Neuronal stem cell (in vitro differentiated cells): ENCODE results near the gene ADCY2.

Experiments
- DNase-seq: peaks from one replicate; pipeline ENCODE4 v3.0.0-alpha.2; 2013; ENCODE audit warnings: low spot score
- H2AFZ ChIP-seq: one replicate; pipeline ENCODE4 v1.6.1; 2013; ENCODE audit warnings: mild to moderate bottlenecking, low read length, inconsistent platforms
- H2AK5ac ChIP-seq: 2 replicates; pipeline ENCODE4 v1.6.1; 2013; ENCODE audit warnings: low read depth, mild to moderate bottlenecking, inconsistent platforms, low read length, moderate library complexity, mixed read lengths
- H2BK120ac ChIP-seq: 2 replicates; pipeline ENCODE4 v1.6.1; 2013; ENCODE audit warnings: low read depth, mild to moderate bottlenecking, inconsistent platforms, low read length, moderate library complexity, mixed read lengths
- H2BK12ac ChIP-seq: one replicate; pipeline ENCODE4 v1.6.1; 2013; ENCODE audit warnings: low read length, inconsistent platforms
- H2BK15ac ChIP-seq: 2 replicates; pipeline ENCODE4 v1.6.1; 2013; ENCODE audit warnings: mild to moderate bottlenecking, low read length, inconsistent platforms, mixed read lengths
- H2BK5ac ChIP-seq: one replicate; pipeline ENCODE4 v1.6.1; 2013; ENCODE audit warnings: inconsistent platforms, mild to moderate bottlenecking, low read length, moderate library complexity
- H3K14ac ChIP-seq: one replicate; pipeline ENCODE4 v1.6.1; 2013; ENCODE audit warnings: low read length, inconsistent platforms
- H3K18ac ChIP-seq: 2 replicates; pipeline ENCODE4 v1.6.1; 2013; ENCODE audit warnings: low read length, inconsistent platforms
- H3K23ac ChIP-seq: 2 replicates; pipeline ENCODE4 v1.6.1; 2013; ENCODE audit warnings: low read depth, mild to moderate bottlenecking, mixed read lengths, low read length, inconsistent platforms; ENCODE audit not compliant: poor library complexity
- H3K27ac ChIP-seq: replicated peaks from 3 replicates; pipeline ENCODE4 v1.5.1; 2013; ENCODE audit warnings: low read length, inconsistent platforms
- H3K27me3 ChIP-seq, 3 experiments: 2 replicates each; pipeline ENCODE4 v1.6.1; 2013; ENCODE audit warnings: low read length in 3 of 3, mild to moderate bottlenecking in 2 of 3, inconsistent platforms in 1 of 3, low read depth in 1 of 3, mixed read lengths in 1 of 3, moderate library complexity in 1 of 3; ENCODE audit not compliant: control insufficient read depth in 3 of 3, insufficient read depth in 3 of 3
- H3K36me3 ChIP-seq, 2 donors: replicated peaks in 1 of 2; 2 replicates each; pipeline ENCODE4 v1.6.1; 2013; ENCODE audit warnings: low read length in 2 of 2; ENCODE audit not compliant: control insufficient read depth in 2 of 2, insufficient read depth in 2 of 2
- H3K4ac ChIP-seq: 2 replicates; pipeline ENCODE4 v1.6.1; 2013; ENCODE audit warnings: inconsistent platforms, mild to moderate bottlenecking, low read length, moderate library complexity
- H3K4me1 ChIP-seq, 2 donors: 1 replicate in 1 of 2; 2 replicates in 1 of 2; pipeline ENCODE4 v1.6.1; 2013; ENCODE audit warnings: low read length in 2 of 2, low read depth in 1 of 2; ENCODE audit not compliant: control insufficient read depth in 2 of 2, insufficient read depth in 1 of 2
- H3K4me2 ChIP-seq: one replicate; pipeline ENCODE4 v1.6.1; 2013; ENCODE audit warnings: mild to moderate bottlenecking, low read length, inconsistent platforms; ENCODE audit not compliant: insufficient read depth, poor library complexity, severe bottlenecking
- H3K4me3 ChIP-seq, 2 donors: 2 replicates each; pipeline ENCODE4 v1.5.1; 2013; ENCODE audit warnings: low read length in 2 of 2, mild to moderate bottlenecking in 2 of 2, inconsistent platforms in 1 of 2, moderate library complexity in 1 of 2
- H3K79me1 ChIP-seq: one replicate; pipeline ENCODE4 v1.6.1; 2013; ENCODE audit warnings: low read depth, mild to moderate bottlenecking, inconsistent platforms, low read length, moderate library complexity
- H3K9ac ChIP-seq: one replicate; pipeline ENCODE4 v1.6.1; 2013; ENCODE audit warnings: mild to moderate bottlenecking, low read depth, low read length, inconsistent platforms; ENCODE audit not compliant: poor library complexity
- H3K9me3 ChIP-seq, 2 donors: replicated peaks in 1 of 2; 2 replicates each; pipeline versions ENCODE3 to v1.6.1; 2013; ENCODE audit warnings: low read length in 2 of 2, mild to moderate bottlenecking in 2 of 2, inconsistent platforms in 1 of 2, low read depth in 1 of 2, mixed read lengths in 1 of 2, moderate library complexity in 1 of 2; ENCODE audit not compliant: control insufficient read depth in 2 of 2, insufficient read depth in 1 of 2
- H4K8ac ChIP-seq: one replicate; pipeline ENCODE4 v1.6.1; 2013; ENCODE audit warnings: low read depth, mild to moderate bottlenecking, inconsistent platforms, low read length, moderate library complexity
- H4K91ac ChIP-seq: one replicate; pipeline ENCODE4 v1.6.1; 2013; ENCODE audit warnings: low read length, low read depth, mild to moderate bottlenecking, inconsistent platforms; ENCODE audit not compliant: poor library complexity
- WGBS, 2 donors: extraction: QIAGEN DNeasy Blood & Tissue Kit; methylation state at CpG; one replicate each; pipeline ENCODE4 v1.1.7; 2013; ENCODE audit warnings: missing lambda C conversion rate in 2 of 2, mixed read lengths in 1 of 2; ENCODE audit not compliant: insufficient read length in 2 of 2, insufficient replicate concordance in 1 of 2; ENCODE audit errors: extremely low coverage in 2 of 2; 5-methylcytosine and 5-hydroxymethylcytosine counted together

ADCY2 gene

DNA sequence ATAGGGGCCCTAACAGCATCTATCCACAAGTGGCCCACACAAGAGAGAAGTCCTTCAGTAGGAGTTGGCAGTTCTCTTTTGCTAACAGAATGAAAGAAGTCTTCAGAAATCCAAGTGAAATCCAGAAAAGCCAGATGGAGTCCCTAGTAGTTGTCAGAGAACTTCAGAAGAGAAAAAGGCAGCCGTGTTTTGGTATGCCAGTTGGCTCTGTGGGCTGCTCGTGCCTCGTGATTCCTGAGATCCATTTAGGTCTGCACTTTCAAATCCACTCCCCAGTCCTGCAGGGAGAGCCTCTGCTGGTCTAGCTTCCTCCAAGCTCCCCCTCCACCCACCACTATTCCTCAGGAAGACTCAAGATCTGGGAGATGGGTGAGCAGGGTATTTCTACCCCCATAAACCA is 386.0 kb downstream of the ADCY2 start:
- Histone ChIP-seq H2BK120ac (no peak overlapping the region), H3K27me3 (no peaks in the 10 kb centered on the region), H3K4me2 (no peak overlapping the region), H2AFZ (no peak overlapping the region), H3K4me3 (no peak overlapping the region), H4K8ac (no peak overlapping the region), H3K14ac (no peak overlapping the region), H3K36me3 (no peaks in the 10 kb centered on the region), H3K9ac (no peak overlapping the region), H3K23ac (no peak overlapping the region), H2AK5ac (no peak overlapping the region), H3K4ac (no peak overlapping the region), H3K18ac (no peak overlapping the region), H2BK15ac (no peak overlapping the region), H3K79me1 (no peaks in the 10 kb centered on the region), H3K27ac (no peak overlapping the region), H2BK5ac (no peak overlapping the region), H3K4me1 (peaks cover 10 to 15% of the 10 kb centered on the region in 2 donors), H4K91ac (no peak overlapping the region), H2BK12ac (no peak overlapping the region), H3K9me3 (peaks cover 0 to 2% of the 10 kb centered on the region in 2 donors)
- no peak for DNase-seq
- WGBS, 2 donors = no CpG with 5 or more reads among the region's 3 CpGs

DNA sequence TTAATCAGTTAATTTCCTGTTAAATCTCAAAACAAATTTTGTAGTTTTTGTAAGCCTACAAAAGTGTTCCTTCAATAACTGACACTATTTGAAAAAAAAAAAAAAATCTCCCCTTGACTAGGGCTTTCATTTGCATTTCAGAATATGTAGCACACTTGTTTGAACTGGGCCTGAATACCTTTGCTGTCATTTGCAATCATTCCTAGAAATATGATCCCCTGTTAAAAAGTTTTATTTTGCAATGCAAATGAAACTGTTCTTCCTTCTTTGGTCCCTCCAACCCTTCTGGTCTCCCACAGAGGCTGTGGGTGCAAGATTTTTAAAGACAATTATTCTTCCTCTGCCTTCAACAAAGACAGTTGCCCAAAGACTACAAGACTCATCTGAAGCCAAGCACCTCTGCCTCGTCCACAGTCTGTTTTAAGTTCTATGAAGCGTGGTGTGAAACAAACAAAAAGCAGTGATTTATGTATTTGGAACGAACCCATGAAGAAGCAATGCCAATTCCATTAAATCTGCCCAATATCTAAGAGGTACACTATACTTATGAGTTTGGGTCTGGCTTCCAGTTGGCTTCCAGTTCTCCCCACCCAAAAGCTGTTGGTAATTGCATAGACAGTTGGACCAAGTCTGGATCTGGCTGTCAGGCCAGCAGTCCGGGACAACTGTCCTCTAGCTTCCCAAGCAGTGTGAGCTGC is 388.9 kb downstream of the ADCY2 start:
- no peaks in the 10 kb centered on the region for H3K27me3 ChIP-seq
- no CpG with 5 or more reads among the region's 4 CpGs for WGBS, 2 donors
- no peak overlapping the region for H3K14ac ChIP-seq
- H3K4me2 ChIP-seq = no peak overlapping the region
- H2BK15ac ChIP-seq = no peak overlapping the region
- H3K9ac ChIP-seq = no peak overlapping the region
- H3K9me3 ChIP-seq = peaks cover 0 to 2% of the 10 kb centered on the region in 2 donors
- H3K4me1 ChIP-seq = peaks cover 1 to 5% of the 10 kb centered on the region in 2 donors
- no peak for DNase-seq
- no peak overlapping the region for H3K27ac ChIP-seq
- H3K4me3 ChIP-seq = no peak overlapping the region
- no peak overlapping the region for H2BK12ac ChIP-seq
- H3K79me1 ChIP-seq = no peaks in the 10 kb centered on the region
- H3K18ac ChIP-seq = no peak overlapping the region
- no peaks in the 10 kb centered on the region for H3K36me3 ChIP-seq
- no peak overlapping the region for H3K4ac ChIP-seq
- no peak overlapping the region for H2BK5ac ChIP-seq
- no peak overlapping the region for H4K8ac ChIP-seq
- no peak overlapping the region for H4K91ac ChIP-seq
- no peak overlapping the region for H2BK120ac ChIP-seq
- H3K23ac ChIP-seq = no peak overlapping the region
- no peak overlapping the region for H2AK5ac ChIP-seq
- H2AFZ ChIP-seq = no peak overlapping the region

DNA sequence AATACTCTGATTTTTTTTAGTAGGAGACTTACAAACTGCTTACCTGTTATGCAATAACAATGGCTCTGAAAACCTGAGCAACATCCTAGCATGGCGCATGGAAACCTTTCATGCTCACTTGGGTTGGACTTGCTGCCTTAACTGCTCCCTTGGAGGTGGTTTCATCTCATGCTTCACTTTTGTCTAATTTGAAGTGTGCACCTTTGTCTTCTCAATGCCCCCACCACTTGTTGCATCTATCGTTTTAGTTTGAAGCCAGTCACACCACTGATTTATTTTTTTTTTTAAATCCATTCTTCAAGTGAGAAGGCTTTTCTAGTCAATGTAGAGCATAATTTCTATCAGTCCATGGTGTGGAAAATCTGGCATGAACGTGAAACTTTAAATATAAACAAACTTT is 391.8 kb downstream of the ADCY2 start:
- no peak overlapping the region for H2BK12ac ChIP-seq
- no CpG with 5 or more reads among the region's 3 CpGs for WGBS, 2 donors
- H3K79me1 ChIP-seq = no peaks in the 10 kb centered on the region
- no peaks in the 10 kb centered on the region for H3K36me3 ChIP-seq
- H4K8ac ChIP-seq = no peak overlapping the region
- no peak overlapping the region for H2BK120ac ChIP-seq
- H2AK5ac ChIP-seq = no peak overlapping the region
- no peak overlapping the region for H3K4ac ChIP-seq
- no peak overlapping the region for H2AFZ ChIP-seq
- H3K9ac ChIP-seq = no peak overlapping the region
- H4K91ac ChIP-seq = no peak overlapping the region
- H3K18ac ChIP-seq = no peak overlapping the region
- no peak overlapping the region for H3K4me2 ChIP-seq
- DNase-seq = no peak
- H3K4me1 ChIP-seq = no peaks in the 10 kb centered on the region
- no peak overlapping the region for H3K27ac ChIP-seq
- no peak overlapping the region for H2BK15ac ChIP-seq
- no peak overlapping the region for H3K23ac ChIP-seq
- no peaks in the 10 kb centered on the region for H3K27me3 ChIP-seq
- H3K4me3 ChIP-seq = no peak overlapping the region
- H3K14ac ChIP-seq = no peak overlapping the region
- H3K9me3 ChIP-seq = no peaks in the 10 kb centered on the region
- no peak overlapping the region for H2BK5ac ChIP-seq

DNA sequence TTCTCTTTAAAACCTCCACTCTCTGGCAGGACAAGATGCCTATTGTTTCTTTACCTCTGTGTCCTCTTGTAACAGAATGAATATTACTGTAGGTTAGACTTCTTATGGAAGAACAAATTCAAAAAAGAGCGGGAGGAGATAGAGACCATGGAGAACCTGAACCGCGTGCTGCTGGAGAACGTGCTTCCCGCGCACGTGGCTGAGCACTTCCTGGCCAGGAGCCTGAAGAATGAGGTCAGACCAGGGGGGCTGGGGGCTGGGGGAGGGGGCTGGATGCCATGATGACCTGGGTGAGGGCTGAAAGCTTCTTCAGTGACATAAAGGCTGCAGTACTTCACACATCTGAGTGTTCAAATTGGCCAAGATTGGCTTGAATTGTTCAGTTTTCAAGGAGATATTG is 393.6 kb downstream of the ADCY2 start:
- H2BK15ac ChIP-seq = no peak overlapping the region
- H2BK12ac ChIP-seq = no peak overlapping the region
- no peak overlapping the region for H3K27ac ChIP-seq
- H3K36me3 ChIP-seq = no peaks in the 10 kb centered on the region
- no peak for DNase-seq
- H3K27me3 ChIP-seq = no peaks in the 10 kb centered on the region
- H2BK120ac ChIP-seq = no peak overlapping the region
- no peak overlapping the region for H3K14ac ChIP-seq
- H3K79me1 ChIP-seq = no peaks in the 10 kb centered on the region
- H3K4me1 ChIP-seq = peaks cover 9 to 10% of the 10 kb centered on the region in 2 donors
- H3K4me3 ChIP-seq = no peak overlapping the region
- no peak overlapping the region for H4K8ac ChIP-seq
- H3K23ac ChIP-seq = no peak overlapping the region
- H3K4ac ChIP-seq = no peak overlapping the region
- H3K4me2 ChIP-seq = no peak overlapping the region
- no CpG with 5 or more reads among the region's 7 CpGs for WGBS, 2 donors
- no peak overlapping the region for H3K9ac ChIP-seq
- H4K91ac ChIP-seq = no peak overlapping the region
- H2AFZ ChIP-seq = no peak overlapping the region
- no peak overlapping the region for H2BK5ac ChIP-seq
- H2AK5ac ChIP-seq = no peak overlapping the region
- H3K18ac ChIP-seq = no peak overlapping the region
- no peaks in the 10 kb centered on the region for H3K9me3 ChIP-seq
